Hypothalamus (tissue), 51 donors: ENCODE data around the gene SNX7.
A peak's percentile ranks its signal among the peaks of the same experiment; 100 is the strongest.

Experiments used
- DNase-seq, 51 donors: peaks; one replicate each; lab custom pipeline; 2025; lab: John Stamatoyannopoulos, UW

Gene SNX7

GRCh38 chr1:98763488-98764150 lies 102.1 kb downstream of the SNX7 start:
- DNase-seq: no peak

DNA sequence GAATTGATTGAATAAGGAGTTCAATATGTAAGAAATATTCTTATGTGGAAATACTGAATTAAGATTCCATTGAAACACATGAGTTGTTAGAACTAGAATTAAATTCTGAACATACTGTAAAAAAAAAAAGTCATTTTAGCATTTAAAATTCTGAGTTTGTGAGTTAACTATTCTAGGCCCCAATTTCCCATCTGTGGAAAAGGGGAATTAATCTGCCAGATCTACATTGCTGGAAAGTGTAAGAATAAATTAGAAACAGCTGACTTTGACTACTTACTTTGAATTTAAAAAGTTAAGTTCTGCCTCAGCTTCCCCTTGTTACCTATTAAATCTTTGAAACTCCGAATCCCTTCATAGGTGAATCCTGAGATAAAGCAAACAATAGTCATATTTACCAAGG lies 103.0 kb downstream of the SNX7 start:
- DNase-seq: no peak

DNA sequence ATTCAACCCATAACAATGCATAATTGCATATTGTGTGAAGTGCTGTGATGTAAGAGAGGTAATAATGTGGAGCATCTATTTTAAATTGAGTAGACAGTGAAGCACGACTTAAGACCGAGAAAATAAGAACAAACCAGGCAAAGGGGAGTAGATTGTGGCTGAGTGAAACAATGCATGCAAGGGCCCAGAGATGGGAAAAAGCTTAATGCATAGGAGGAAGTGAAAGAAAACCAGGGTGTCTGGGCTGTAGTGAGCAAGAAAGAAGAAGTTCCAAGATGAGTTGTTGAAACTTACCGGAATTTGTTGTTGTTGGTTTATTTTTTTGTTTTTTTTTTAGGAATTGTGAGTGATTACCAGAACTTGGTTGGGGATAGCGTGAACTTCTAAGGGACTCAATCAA lies 104.7 kb downstream of the SNX7 start:
- no peak for DNase-seq

- no peak for DNase-seq
These were observed 107.6 kb downstream of the SNX7 start for GRCh38 chr1:98769162-98769561.

- no peak for DNase-seq
These were observed 120.4 kb downstream of the SNX7 start for GRCh38 chr1:98781906-98782305.

- no peak for DNase-seq
These were observed 122.3 kb downstream of the SNX7 start for GRCh38 chr1:98783821-98784220.

GRCh38 chr1:98791498-98791897 lies 130.0 kb downstream of the SNX7 start:
- no peak for DNase-seq

- DNase-seq: no peak
These were observed 130.6 kb downstream of the SNX7 start for GRCh38 chr1:98792123-98792522.

DNA sequence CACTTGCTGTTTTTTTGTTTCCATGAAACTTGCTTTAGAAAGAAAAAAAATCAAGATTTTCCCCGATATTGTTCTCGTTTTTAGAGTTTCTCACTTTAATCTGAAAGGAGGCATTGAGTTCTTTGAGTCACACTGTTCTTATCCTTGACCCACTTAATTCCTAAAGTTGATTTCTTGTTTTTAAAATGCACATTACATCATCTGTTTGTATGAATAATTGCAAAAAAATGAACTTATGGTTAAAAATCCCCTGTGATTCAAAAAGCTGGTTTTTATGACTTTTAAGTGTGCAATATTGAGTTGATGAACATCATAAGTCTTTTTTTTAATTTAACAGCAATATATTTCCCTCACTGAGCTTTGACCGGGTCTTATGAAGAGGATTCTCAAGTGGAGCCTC lies 131.6 kb downstream of the SNX7 start:
- DNase-seq: no peak

DNA sequence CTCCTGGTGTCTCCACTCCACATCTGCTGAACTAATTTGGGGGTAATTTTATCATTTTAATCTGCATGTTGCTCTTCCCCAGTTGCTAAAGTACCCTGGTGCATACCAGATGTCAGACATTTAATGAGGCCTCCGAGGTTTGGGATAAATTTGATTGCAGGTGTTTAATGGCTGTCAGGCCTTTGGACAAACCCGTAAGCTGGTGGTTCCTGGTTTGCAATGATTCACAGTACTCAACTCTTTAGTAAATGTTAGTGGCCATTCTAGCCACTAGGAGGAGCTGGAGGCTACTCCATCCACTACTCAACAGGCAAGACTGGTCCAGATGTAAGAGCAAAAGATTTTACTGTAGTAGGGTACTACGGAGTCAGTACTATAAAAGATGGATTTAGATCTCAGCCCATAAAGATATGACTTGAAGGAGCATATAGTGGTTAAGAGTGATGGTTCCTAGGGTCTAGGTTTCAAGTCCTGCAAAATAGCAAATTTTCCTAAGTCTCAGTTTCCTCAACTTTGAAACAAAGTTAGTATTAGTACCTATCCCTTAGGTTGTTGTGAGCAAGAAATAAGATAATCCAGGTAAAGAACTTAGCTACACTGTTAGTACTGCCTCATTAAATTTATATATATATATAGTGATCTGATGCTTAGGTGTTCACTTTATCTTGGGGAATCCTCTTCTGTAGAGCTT lies 132.8 kb downstream of the SNX7 start:
- DNase-seq: peak in 12 of 51 donors; percentile 1 to 39 (median 12)

DNA sequence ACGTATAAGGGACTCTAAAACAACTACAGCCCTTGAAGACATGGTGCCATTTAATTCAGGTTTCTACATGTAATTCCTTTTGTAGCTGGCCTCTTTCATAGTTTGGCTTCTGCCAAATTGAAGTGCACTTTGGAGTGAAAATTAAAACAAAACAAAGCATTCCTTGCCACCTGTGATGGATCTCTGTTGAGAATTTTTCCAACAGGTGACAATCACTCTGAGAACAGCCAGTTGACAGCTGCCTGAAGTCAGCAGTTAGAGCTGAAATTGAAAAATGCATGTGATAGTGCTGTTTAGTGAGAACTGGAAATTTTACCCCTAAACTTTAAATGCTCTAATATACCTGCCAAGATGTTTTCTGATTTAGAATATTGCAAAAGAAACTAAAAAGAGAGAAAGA lies 134.5 kb downstream of the SNX7 start:
- DNase-seq: no peak

DNA sequence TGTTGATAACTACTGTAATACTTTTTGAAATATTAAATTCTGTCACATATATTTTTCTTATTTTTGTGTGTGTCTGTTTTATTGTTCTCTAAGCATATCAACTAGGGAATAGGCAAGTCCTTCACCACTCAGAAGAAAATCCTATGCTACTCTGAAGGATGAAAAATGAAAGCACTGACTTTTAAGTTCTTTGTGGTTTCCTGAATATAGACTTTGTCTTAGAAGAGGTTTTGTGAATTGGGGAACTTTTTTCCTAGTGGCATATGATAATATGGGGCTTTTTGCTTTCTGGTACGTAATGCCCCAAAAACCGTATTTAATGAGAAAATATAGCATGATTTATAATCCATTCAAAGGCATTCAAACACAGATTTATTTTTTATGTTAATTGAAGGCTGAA lies 136.0 kb downstream of the SNX7 start:
- DNase-seq: no peak
